DOHH2 (cell line): Measurements from ENCODE around the gene PIGQ.

Source experiments
- H3F3A ChIP-seq: fragments of 200-600 bp; sonication (generic), shearing (Covaris generic); 2 replicates; pipeline ENCODE4 v1.6.0; 2016; ENCODE audit warnings: antibody characterized with exemption, mild to moderate bottlenecking; ENCODE audit not compliant: control insufficient read depth, insufficient read depth
- H3K27ac ChIP-seq: fragments of 200-600 bp; sonication (generic); 2 replicates; pipeline ENCODE4 v1.5.1; 2014; ENCODE audit warnings: low read depth, mild to moderate bottlenecking, low read length, moderate library complexity
- H3K27me3 ChIP-seq: fragments of 200-600 bp; sonication (generic); 2 replicates; pipeline ENCODE4 v1.6.1; 2014; ENCODE audit warnings: mild to moderate bottlenecking, low read length, mixed read lengths; ENCODE audit not compliant: control insufficient read depth
- H3K36me3 ChIP-seq: fragments of 200-600 bp; sonication (generic); 2 replicates; pipeline ENCODE4 v1.6.1; 2014; ENCODE audit warnings: mild to moderate bottlenecking, low read length, moderate library complexity, mixed read lengths; ENCODE audit not compliant: control insufficient read depth
- H3K4me1 ChIP-seq: fragments of 200-600 bp; sonication (generic); 2 replicates; pipeline ENCODE4 v1.6.1; 2014; ENCODE audit warnings: mild to moderate bottlenecking, low read length, mixed read lengths; ENCODE audit not compliant: control insufficient read depth
- H3K4me2 ChIP-seq: fragments of 200-600 bp; sonication (generic); 2 replicates; pipeline ENCODE4 v1.6.0; 2014; ENCODE audit warnings: mild to moderate bottlenecking, low read length, moderate library complexity
- H3K4me3 ChIP-seq: fragments of 200-600 bp; sonication (generic); 2 replicates; pipeline ENCODE4 v1.5.1; 2014; ENCODE audit warnings: mild to moderate bottlenecking, low read length, mixed read lengths
- H3K79me2 ChIP-seq: fragments of 200-600 bp; sonication (generic); 2 replicates; pipeline ENCODE4 v1.6.1; 2014; ENCODE audit warnings: mild to moderate bottlenecking, low read length, mixed read lengths; ENCODE audit not compliant: control insufficient read depth
- H3K9me2 ChIP-seq: fragments of 200-600 bp; sonication (generic); replicated peaks from 2 replicates; pipeline ENCODE4 v1.6.1; 2014; ENCODE audit warnings: mild to moderate bottlenecking, low read length, mixed read lengths; ENCODE audit not compliant: control insufficient read depth
- H3K9me3 ChIP-seq: fragments of 200-600 bp; sonication (generic); 2 replicates; pipeline ENCODE4 v1.6.1; 2014; ENCODE audit warnings: antibody characterized with exemption, low read length, mixed read lengths; ENCODE audit not compliant: control insufficient read depth, insufficient read depth
- H4K20me1 ChIP-seq: fragments of 200-600 bp; sonication (generic); 2 replicates; pipeline ENCODE4 v1.6.0; 2014; ENCODE audit warnings: low read depth, mild to moderate bottlenecking, antibody characterized with exemption, low read length, moderate library complexity; ENCODE audit not compliant: control insufficient read depth, insufficient read depth
- EZH2phosphoT487 ChIP-seq: fragments of 200-600 bp; sonication (generic); IDR thresholded peaks from 2 replicates; pipeline ENCODE4 v1.6.1; 2017; ENCODE audit warnings: borderline replicate concordance, mild to moderate bottlenecking, antibody characterized with exemption, low read length, moderate library complexity, mixed read lengths
- TF ChIP-seq, protein P1 (sequence below): fragments of 200-600 bp; sonication (generic); IDR thresholded peaks from one replicate; pipeline ENCODE4 v1.5.1; 2014; ENCODE audit warnings: antibody characterized with exemption, mild to moderate bottlenecking, low read depth, low read length; ENCODE audit not compliant: poor library complexity, severe bottlenecking

The PIGQ gene

DNA sequence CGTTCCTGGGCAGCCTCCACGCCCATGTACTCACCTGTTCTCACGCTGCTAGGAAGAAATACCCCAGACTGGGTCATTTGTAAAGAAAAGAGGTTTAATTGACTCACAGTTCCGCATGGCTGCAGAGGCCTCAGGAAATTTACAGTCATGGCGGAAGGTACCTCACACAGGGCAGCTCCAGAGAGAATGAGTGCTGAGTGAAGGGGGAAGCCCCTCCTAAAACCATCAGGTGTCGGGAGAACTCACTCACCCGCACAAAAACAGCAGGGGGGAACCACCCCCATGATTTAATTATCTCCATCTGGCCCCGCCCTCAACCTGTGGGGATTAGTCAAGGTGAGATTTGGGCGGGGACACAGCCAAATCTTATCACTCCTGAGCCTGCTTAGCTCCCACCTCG, 38.3 kb downstream of the PIGQ start:
- Histone ChIP-seq H3K4me2 (no peak overlapping the region), H3K9me3 (peaks cover 10% of the 10 kb centered on the region; the same call in 1 of the 2 replicates), H3K4me3 (no peak overlapping the region), H3K27ac (no peak overlapping the region), H3K4me1 (no peaks in the 10 kb centered on the region), H3K36me3 (no peaks in the 10 kb centered on the region), H3K27me3 (no peaks in the 10 kb centered on the region), H4K20me1 (no peaks in the 10 kb centered on the region), H3F3A (no peaks in the 10 kb centered on the region), H3K79me2 (peaks cover 11% of the 10 kb centered on the region; the same call in 1 of the 2 replicates), H3K9me2 (no peaks in the 10 kb centered on the region)
- no peak for TF ChIP-seq EZH2phosphoT487
- TF ChIP-seq, protein P1, sequence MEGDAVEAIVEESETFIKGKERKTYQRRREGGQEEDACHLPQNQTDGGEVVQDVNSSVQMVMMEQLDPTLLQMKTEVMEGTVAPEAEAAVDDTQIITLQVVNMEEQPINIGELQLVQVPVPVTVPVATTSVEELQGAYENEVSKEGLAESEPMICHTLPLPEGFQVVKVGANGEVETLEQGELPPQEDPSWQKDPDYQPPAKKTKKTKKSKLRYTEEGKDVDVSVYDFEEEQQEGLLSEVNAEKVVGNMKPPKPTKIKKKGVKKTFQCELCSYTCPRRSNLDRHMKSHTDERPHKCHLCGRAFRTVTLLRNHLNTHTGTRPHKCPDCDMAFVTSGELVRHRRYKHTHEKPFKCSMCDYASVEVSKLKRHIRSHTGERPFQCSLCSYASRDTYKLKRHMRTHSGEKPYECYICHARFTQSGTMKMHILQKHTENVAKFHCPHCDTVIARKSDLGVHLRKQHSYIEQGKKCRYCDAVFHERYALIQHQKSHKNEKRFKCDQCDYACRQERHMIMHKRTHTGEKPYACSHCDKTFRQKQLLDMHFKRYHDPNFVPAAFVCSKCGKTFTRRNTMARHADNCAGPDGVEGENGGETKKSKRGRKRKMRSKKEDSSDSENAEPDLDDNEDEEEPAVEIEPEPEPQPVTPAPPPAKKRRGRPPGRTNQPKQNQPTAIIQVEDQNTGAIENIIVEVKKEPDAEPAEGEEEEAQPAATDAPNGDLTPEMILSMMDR, result no peak

DNA sequence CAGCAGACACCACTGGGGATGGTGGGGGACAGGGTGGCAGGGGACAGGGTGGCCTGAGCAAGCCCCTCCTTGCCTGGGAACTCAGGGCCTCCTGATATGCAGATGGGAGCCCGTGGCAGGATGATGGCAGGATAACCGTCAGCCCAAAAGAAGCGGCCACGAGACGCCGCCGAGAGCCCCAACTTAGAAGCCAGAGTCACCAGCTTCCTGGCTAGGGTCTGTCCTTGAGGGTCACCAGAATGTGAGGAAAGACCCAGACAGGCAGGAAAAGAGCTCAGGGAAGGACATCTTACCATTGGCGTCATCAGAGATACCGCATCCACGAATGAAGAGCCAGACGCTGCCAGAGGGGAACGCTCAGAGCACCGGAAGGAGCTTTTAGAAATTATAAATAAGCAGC, 39.5 kb downstream of the PIGQ start:
- Histone ChIP-seq H3K36me3 (no peaks in the 10 kb centered on the region), H3K9me3 (peaks cover 10% of the 10 kb centered on the region; the same call in 1 of the 2 replicates), H3F3A (no peaks in the 10 kb centered on the region), H4K20me1 (no peaks in the 10 kb centered on the region), H3K27me3 (no peaks in the 10 kb centered on the region), H3K4me2 (no peak overlapping the region), H3K79me2 (peaks cover 10% of the 10 kb centered on the region; the same call in 1 of the 2 replicates), H3K27ac (no peak overlapping the region), H3K9me2 (no peaks in the 10 kb centered on the region), H3K4me1 (no peaks in the 10 kb centered on the region), H3K4me3 (no peak overlapping the region)
- no peak for TF ChIP-seq EZH2phosphoT487

DNA sequence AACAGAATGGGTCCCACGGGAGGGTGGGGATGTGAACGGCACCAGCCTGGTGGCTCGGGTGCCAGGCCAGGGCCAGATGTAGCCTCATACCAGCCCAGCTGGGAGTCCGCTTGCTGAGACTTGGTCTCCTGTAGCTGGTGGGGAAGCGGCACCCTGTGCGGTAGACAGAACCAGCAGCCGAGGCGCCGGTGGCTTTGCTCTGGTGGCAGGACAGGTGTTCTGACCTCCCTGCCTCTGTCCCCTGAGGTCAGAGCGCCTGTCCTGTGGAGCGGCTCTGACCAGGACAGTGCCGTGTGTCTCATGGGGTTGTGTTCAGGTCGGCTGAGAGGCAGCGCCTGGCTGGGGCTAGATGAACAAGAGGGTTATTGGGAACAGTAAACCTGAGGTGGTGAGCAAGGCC, 40.2 kb downstream of the PIGQ start:
- Histone ChIP-seq H4K20me1 (no peaks in the 10 kb centered on the region), H3K27me3 (no peaks in the 10 kb centered on the region), H3F3A (no peaks in the 10 kb centered on the region), H3K4me3 (no peak overlapping the region), H3K4me1 (no peaks in the 10 kb centered on the region), H3K27ac (no peak overlapping the region), H3K9me3 (peaks cover 10% of the 10 kb centered on the region; the same call in 1 of the 2 replicates), H3K36me3 (no peaks in the 10 kb centered on the region), H3K79me2 (peaks cover 7% of the 10 kb centered on the region; the same call in 1 of the 2 replicates), H3K4me2 (no peak overlapping the region), H3K9me2 (no peaks in the 10 kb centered on the region)
- no peak for TF ChIP-seq EZH2phosphoT487
- TF ChIP-seq, protein P1, result no peak

DNA sequence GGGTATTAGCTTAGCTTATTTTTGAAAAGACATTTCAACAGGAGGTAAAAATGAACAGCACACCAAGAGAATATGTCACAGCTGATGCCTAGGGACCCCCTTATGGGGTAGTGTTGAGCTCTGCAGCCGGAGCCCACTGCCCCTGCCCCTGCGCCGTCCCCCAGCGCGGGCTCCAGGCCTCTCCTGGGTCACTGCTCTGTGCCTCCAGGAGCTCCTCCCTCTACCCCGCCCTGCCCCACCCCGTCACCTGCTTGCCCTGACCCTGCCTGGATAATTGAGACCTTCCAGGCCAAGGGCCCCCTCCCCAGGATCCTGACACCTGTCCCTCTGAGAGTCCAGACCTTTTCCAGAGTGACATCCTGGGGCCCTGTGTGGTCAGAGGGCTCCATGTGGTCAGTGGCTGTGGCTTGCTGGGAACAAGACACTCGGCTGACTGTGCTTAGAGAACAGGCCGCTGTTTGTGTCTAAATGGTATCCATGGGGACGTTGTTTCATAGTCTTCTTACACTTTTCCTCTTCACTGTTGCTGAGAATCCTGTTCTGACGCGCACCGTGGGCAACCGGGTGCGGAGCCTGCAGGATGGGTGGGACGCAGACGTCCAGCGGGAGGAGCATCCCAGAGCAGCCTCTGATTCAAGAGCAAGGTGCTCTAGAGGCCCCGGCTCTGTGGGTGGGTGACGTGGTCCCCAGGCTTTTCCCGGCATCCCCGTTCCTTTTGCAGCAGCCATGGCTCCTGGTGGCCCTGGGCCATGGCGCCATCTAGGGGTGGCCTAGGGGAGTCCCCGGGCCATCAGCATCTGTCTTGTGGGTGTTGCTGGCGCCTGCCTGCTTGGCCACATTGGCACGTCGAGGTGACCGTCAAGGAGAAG, 41.0 kb downstream of the PIGQ start:
- H3K4me1 ChIP-seq, result no peaks in the 10 kb centered on the region

More for the DNA sequence above, 41.0 kb downstream of the PIGQ start:
- Histone ChIP-seq H3F3A (no peaks in the 10 kb centered on the region), H3K36me3 (no peaks in the 10 kb centered on the region), H3K27me3 (no peaks in the 10 kb centered on the region), H3K9me3 (peaks cover 7% of the 10 kb centered on the region; the same call in 1 of the 2 replicates), H4K20me1 (no peaks in the 10 kb centered on the region), H3K4me3 (no peak overlapping the region), H3K4me2 (no peak overlapping the region), H3K27ac (no peak overlapping the region), H3K79me2 (0 out of 2 replicates have a peak, but pooled peaks cover 3% of the 10 kb centered on the region), H3K9me2 (no peaks in the 10 kb centered on the region)
- TF ChIP-seq EZH2phosphoT487, result no peak
- TF ChIP-seq, protein P1, result peak; percentile 86
